ENCODE results near the gene C17orf67. TPM values are rescaled to one million over a fixed set of nuclear protein-coding genes. Genes with fewer than 3 reads are reported as not detected.

Gene C17orf67
- polyA plus RNA-seq, 1 donor (not counting 4 experiments of a cell fraction or from before 2014, with no cell fraction given) = 0.46 TPM

DNA sequence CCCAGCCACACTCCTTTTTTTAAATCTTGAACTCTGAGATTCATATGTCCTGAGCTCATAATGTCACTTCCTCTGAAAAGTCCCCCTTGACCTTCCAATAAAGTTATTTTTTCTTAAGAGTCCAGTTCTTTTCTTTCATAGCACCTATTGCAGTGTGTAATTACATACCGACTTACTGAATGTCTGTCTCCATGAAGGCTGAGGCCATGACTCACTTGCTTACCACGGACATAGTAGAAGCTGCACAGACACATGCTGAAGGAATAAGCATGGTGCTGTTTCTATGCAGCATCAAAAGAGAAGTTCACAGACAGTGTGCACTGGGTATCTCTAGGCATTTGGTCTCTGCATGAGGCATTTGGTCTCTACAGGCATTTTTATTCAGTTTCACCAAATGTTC, 77.2 kb downstream of the C17orf67 start:
- FAIRE-seq = peak; percentile 46
- Histone ChIP-seq H3K9ac (ENCODE audit: control insufficient read depth, extremely low read depth, insufficient read depth, low read length) (no peak overlapping the region), H2AFZ (ENCODE audit: control insufficient read depth, low read length) (no peak overlapping the region), H3K4me2 (ENCODE audit: control insufficient read depth, extremely low read depth, insufficient read depth, low read depth, low read length) (no peak overlapping the region), H3K4me3 (ENCODE audit: control insufficient read depth in 2 of 3, extremely low read depth in 1 of 3, insufficient read depth in 2 of 3, low read depth in 1 of 3, low read length in 3 of 3) (no peak overlapping the region), H4K20me1 (ENCODE audit: control insufficient read depth, extremely low read depth, insufficient read depth, low read length) (no peaks in the 10 kb centered on the region), H3K36me3 (ENCODE audit: control insufficient read depth in 2 of 2, extremely low read depth in 1 of 2, insufficient read depth in 2 of 2, low read length in 2 of 2) (no peaks in the 10 kb centered on the region), H3K79me2 (ENCODE audit: control insufficient read depth, insufficient read depth, low read length) (no peaks in the 10 kb centered on the region), H3K27me3 (ENCODE audit: control insufficient read depth, extremely low read depth, insufficient read depth, low read length) (no peaks in the 10 kb centered on the region), H3K27ac (ENCODE audit: control insufficient read depth, insufficient read depth, low read length) (no peak overlapping the region), H3K9me1 (ENCODE audit: control insufficient read depth, extremely low read depth, insufficient read depth, low read length) (no peaks in the 10 kb centered on the region), H3K4me1 (ENCODE audit: control insufficient read depth, extremely low read depth, insufficient read depth, low read length) (no peaks in the 10 kb centered on the region), H3K9me3 (ENCODE audit: control insufficient read depth, low read depth, low read length) (no peaks in the 10 kb centered on the region)
- DNase-seq (ENCODE audit: low read depth, low spot score) = peak; percentile 26
- dilution Hi-C loops (cut with MboI; ENCODE audit: extremely low pct_ligation_motif_present, low sequenced_read_pairs) = no loop called here
- no peak for TF ChIP-seq EZH2 (IDR thresholded peaks at IDR 0.05; ENCODE audit: low read length)
- TF ChIP-seq, protein P1, sequence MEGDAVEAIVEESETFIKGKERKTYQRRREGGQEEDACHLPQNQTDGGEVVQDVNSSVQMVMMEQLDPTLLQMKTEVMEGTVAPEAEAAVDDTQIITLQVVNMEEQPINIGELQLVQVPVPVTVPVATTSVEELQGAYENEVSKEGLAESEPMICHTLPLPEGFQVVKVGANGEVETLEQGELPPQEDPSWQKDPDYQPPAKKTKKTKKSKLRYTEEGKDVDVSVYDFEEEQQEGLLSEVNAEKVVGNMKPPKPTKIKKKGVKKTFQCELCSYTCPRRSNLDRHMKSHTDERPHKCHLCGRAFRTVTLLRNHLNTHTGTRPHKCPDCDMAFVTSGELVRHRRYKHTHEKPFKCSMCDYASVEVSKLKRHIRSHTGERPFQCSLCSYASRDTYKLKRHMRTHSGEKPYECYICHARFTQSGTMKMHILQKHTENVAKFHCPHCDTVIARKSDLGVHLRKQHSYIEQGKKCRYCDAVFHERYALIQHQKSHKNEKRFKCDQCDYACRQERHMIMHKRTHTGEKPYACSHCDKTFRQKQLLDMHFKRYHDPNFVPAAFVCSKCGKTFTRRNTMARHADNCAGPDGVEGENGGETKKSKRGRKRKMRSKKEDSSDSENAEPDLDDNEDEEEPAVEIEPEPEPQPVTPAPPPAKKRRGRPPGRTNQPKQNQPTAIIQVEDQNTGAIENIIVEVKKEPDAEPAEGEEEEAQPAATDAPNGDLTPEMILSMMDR (optimal IDR thresholded peaks at IDR 0.05 in 1 of 3, IDR thresholded peaks at IDR 0.05 in 1 of 3, conservative IDR thresholded peaks at IDR 0.05 in 1 of 3; ENCODE audit: extremely low read depth in 1 of 3, insufficient read depth in 2 of 3, low read length in 3 of 3) = no peak

DNA sequence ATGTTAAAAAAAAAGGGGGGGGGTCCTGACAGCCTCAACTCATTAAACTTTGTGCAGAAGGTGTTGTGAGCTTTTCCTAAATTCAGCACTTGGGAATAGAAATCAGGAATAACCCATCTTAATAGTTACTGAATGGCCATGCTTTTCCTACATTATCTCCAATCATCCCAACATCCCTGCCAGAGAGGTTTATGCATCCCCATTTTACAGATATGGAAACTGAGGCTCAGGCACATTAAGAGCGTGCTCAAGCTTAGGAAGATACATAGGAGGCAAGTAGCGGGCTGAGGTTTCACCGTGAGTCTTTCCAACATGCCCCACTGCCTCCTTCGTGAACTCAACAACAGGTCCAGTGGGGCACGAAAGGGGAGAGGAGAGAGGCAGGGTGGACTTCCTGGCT, 78.4 kb downstream of the C17orf67 start:
- H3K9ac ChIP-seq (ENCODE audit: control insufficient read depth, extremely low read depth, insufficient read depth, low read length) = no peak overlapping the region
- dilution Hi-C loops (cut with MboI; ENCODE audit: extremely low pct_ligation_motif_present, low sequenced_read_pairs) = no loop called here
- no peak overlapping the region for H3K4me2 ChIP-seq (ENCODE audit: control insufficient read depth, extremely low read depth, insufficient read depth, low read depth, low read length)
- H4K20me1 ChIP-seq (ENCODE audit: control insufficient read depth, extremely low read depth, insufficient read depth, low read length) = no peaks in the 10 kb centered on the region
- DNase-seq (ENCODE audit: low read depth, low spot score) = no peak
- no peaks in the 10 kb centered on the region for H3K79me2 ChIP-seq (ENCODE audit: control insufficient read depth, insufficient read depth, low read length)
- no peaks in the 10 kb centered on the region for H3K27me3 ChIP-seq (ENCODE audit: control insufficient read depth, extremely low read depth, insufficient read depth, low read length)
- no peaks in the 10 kb centered on the region for H3K9me3 ChIP-seq (ENCODE audit: control insufficient read depth, low read depth, low read length)
- no peak overlapping the region for H3K4me3 ChIP-seq (ENCODE audit: control insufficient read depth in 2 of 3, extremely low read depth in 1 of 3, insufficient read depth in 2 of 3, low read depth in 1 of 3, low read length in 3 of 3)
- no peaks in the 10 kb centered on the region for H3K9me1 ChIP-seq (ENCODE audit: control insufficient read depth, extremely low read depth, insufficient read depth, low read length)
- no peaks in the 10 kb centered on the region for H3K36me3 ChIP-seq (ENCODE audit: control insufficient read depth in 2 of 2, extremely low read depth in 1 of 2, insufficient read depth in 2 of 2, low read length in 2 of 2)
- H2AFZ ChIP-seq (ENCODE audit: control insufficient read depth, low read length) = no peak overlapping the region
- H3K27ac ChIP-seq (ENCODE audit: control insufficient read depth, insufficient read depth, low read length) = no peak overlapping the region
- FAIRE-seq = no peak
- TF ChIP-seq, protein P1 (optimal IDR thresholded peaks at IDR 0.05 in 1 of 3, IDR thresholded peaks at IDR 0.05 in 1 of 3, conservative IDR thresholded peaks at IDR 0.05 in 1 of 3; ENCODE audit: extremely low read depth in 1 of 3, insufficient read depth in 2 of 3, low read length in 3 of 3) = no peak
- TF ChIP-seq EZH2 (IDR thresholded peaks at IDR 0.05; ENCODE audit: low read length) = no peak
- no peaks in the 10 kb centered on the region for H3K4me1 ChIP-seq (ENCODE audit: control insufficient read depth, extremely low read depth, insufficient read depth, low read length)

Measured in keratinocyte (primary cell).